Epithelial cell of umbilical artery (primary cell): Measurements from ENCODE around the gene ABCE1. TPM values are rescaled to one million over a fixed set of nuclear protein-coding genes. Genes with fewer than 3 reads are reported as not detected.

ENCODE experiments used
- total RNA-seq: library from RNA; depleted of rRNA; stranded (reverse); fragments of >200 nt; gene quantifications from 2 replicates; pipeline ENCODE4 v1.2.3, GENCODE V29; 2014

ABCE1 gene
- total RNA-seq, result 247 and 278 TPM in 2 replicates

DNA sequence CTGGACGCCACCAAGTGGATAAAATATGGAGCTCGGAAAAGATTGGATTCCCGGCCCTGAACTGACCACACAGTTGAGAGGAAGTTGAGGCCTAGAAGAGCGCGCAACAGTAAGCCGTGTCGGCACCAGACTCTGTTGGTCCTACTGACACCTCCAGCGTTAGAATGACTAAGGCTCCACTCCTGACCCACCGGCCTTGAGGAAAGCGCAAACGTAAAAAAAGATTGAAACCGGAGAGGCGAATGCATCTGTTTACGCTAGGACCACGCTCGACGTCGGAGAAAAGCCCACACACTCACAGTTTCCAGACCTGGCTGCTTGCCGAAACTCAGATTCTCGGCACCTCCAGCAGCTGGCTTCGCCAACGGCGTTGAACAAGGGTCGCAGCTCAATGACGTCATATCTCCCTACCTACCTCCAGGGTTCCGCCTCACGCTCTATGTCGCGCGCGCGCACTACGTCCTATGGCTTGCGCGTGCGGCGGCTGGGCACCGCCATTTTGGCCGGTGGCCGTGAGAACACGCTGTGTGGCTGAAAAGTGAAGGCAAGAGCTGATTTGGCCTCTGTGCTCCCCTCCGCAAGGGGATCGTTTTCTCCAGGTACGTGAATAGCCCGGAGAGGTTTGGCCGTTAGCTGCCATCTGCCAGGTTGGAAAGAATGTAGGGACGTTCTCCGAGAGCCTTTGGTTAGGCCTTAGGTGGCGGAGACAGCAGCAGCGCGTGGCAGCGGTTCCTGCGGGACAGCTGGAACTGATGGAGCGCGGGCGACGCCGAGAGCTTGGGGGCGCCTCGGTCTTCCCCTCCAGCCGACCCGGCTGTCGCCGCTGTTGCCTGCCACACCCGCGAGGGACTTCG, at the start of gene ABCE1, which contains the start of gene ANAPC10:
Gene ABCE1, plus strand, starts transcription at position 491 of the 854 bp plus-strand sequence. CDS start 6,102 bp downstream, outside the sequence.
Gene ANAPC10, minus strand, starts transcription at position 376 of the 854 bp plus-strand sequence. CDS start 2,097 bp downstream, outside the sequence.

Other genes starting within 250 kb of the ABCE1 start
- gene ANAPC10, start 115 bp upstream of the ABCE1 start, total RNA-seq, result 37.5 and 38.0 TPM in 2 replicates
- 18.5 and 27.1 TPM in 2 replicates for gene OTUD4, start 82.3 kb downstream of the ABCE1 start, total RNA-seq